ENCODE measurements around the gene CAMKK2.
"Not testable (repeated sequence)": the region's sequence is repeated elsewhere in the genome, so short reads cannot be mapped to it uniquely, and the experiment has no call there.

- not testable (repeated sequence) for TF ChIP-seq CTCF (IDR thresholded peaks at IDR 0.05; ENCODE audit: low read depth, low read length); EZH2phosphoT487 (IDR thresholded peaks at IDR 0.05; ENCODE audit: low read depth)
Observed at GRCh38 chr12:121226871-121227270, 69.6 kb downstream of the CAMKK2 start.

Measured in OCI-LY3 (cell line).